GM23248 (cell line): ENCODE measurements around the gene CDC27. TPM values are rescaled to one million over a fixed set of nuclear protein-coding genes. Genes with fewer than 3 reads are reported as not detected.

Experiments used
- DNase-seq: peaks from one replicate; pipeline ENCODE4 v3.0.0-alpha.2; 2015
- H2AFZ ChIP-seq: fragments of 200-600 bp; sonication (generic); 2 replicates; pipeline ENCODE4 v1.6.1; 2016; ENCODE audit warnings: antibody characterized with exemption
- H3F3A ChIP-seq: fragments of 200-600 bp; sonication (generic); 2 replicates; pipeline ENCODE4 v1.6.1; 2016; ENCODE audit warnings: mild to moderate bottlenecking, antibody characterized with exemption, mixed run types; ENCODE audit not compliant: insufficient read depth
- H3K27ac ChIP-seq: fragments of 200-600 bp; sonication (generic); 2 replicates; pipeline ENCODE4 v1.5.1; 2016; ENCODE audit warnings: mild to moderate bottlenecking
- H3K27me3 ChIP-seq: fragments of 200-600 bp; sonication (generic); replicated peaks from 2 replicates; pipeline ENCODE4 v1.6.1; 2016; ENCODE audit warnings: mild to moderate bottlenecking; ENCODE audit not compliant: insufficient read depth
- H3K36me3 ChIP-seq: fragments of 200-600 bp; sonication (generic); 2 replicates; pipeline ENCODE4 v1.6.1; 2016; ENCODE audit warnings: low read depth, mild to moderate bottlenecking
- H3K4me1 ChIP-seq: fragments of 200-600 bp; sonication (generic); 2 replicates; pipeline ENCODE4 v1.6.1; 2016; ENCODE audit warnings: mild to moderate bottlenecking; ENCODE audit not compliant: insufficient read depth
- H3K4me2 ChIP-seq: fragments of 200-600 bp; sonication (generic); one replicate; pipeline ENCODE4 v1.6.1; 2016; ENCODE audit warnings: mild to moderate bottlenecking; ENCODE audit not compliant: unreplicated experiment
- H3K4me3 ChIP-seq: fragments of 200-600 bp; sonication (generic); 2 replicates; pipeline ENCODE4 v1.5.1; 2016; ENCODE audit warnings: mild to moderate bottlenecking
- H3K79me2 ChIP-seq: fragments of 200-600 bp; sonication (generic); 2 replicates; pipeline ENCODE4 v1.6.1; 2016; ENCODE audit warnings: mild to moderate bottlenecking; ENCODE audit not compliant: insufficient read depth
- H3K9ac ChIP-seq: fragments of 200-600 bp; sonication (generic); 2 replicates; pipeline ENCODE4 v1.6.1; 2016; ENCODE audit warnings: mild to moderate bottlenecking
- H3K9me2 ChIP-seq: fragments of 200-600 bp; sonication (generic); 2 replicates; pipeline ENCODE4 v1.6.1; 2016; ENCODE audit warnings: mixed run types, mild to moderate bottlenecking, moderate library complexity; ENCODE audit not compliant: insufficient read depth
- H3K9me3 ChIP-seq: fragments of 200-600 bp; sonication (generic); one replicate; pipeline ENCODE4 v1.6.1; 2017; ENCODE audit warnings: low read depth
- H4K20me1 ChIP-seq: fragments of 200-600 bp; sonication (generic); 2 replicates; pipeline ENCODE4 v1.6.0; 2016; ENCODE audit not compliant: insufficient read depth
- EZH2 ChIP-seq: fragments of 200-600 bp; sonication (generic); IDR thresholded peaks from 2 replicates; pipeline ENCODE4 v1.6.1; 2018; ENCODE audit warnings: antibody characterized with exemption, mild to moderate bottlenecking; ENCODE audit not compliant: insufficient read depth, poor library complexity, severe bottlenecking
- EZH2phosphoT487 ChIP-seq: fragments of 200-600 bp; sonication (generic); IDR thresholded peaks from 2 replicates; pipeline ENCODE4 v1.6.1; 2018; ENCODE audit warnings: antibody characterized with exemption, moderate library complexity, mild to moderate bottlenecking, low read depth; ENCODE audit not compliant: insufficient read depth
- WGBS, 2 experiments: methylation state at CpG; one replicate each; pipeline ENCODE4 v1.1.6; 2015 to 2017; ENCODE audit warnings: low lambda C conversion rate in 2 of 2, low coverage in 1 of 2; ENCODE audit errors: missing lambda C conversion rate in 2 of 2; 5-methylcytosine and 5-hydroxymethylcytosine counted together
- in situ Hi-C: fragments of 300-500 bp; cut with MboI; formaldehyde crosslinking; loops from 2 replicates; pipeline ENCODE4 v1.15.0; 2020
- polyA plus RNA-seq: library from polyadenylated mRNA; unstranded; fragments of >200 nt; fragmentation: Nextera tagmentation; extraction: Ambion mirVana; gene quantifications from 2 replicates; pipeline ENCODE4 v1.2.1, GENCODE V29; 2016
- total RNA-seq: library from RNA; depleted of rRNA; stranded (reverse); fragments of >200 nt; shearing (Covaris generic); gene quantifications from 2 replicates; pipeline ENCODE4 v1.2.3, GENCODE V29; 2014

The CDC27 gene
- total and polyA plus RNA-seq, 2 experiments from 2014 or later: 91.5 to 106 TPM

DNA sequence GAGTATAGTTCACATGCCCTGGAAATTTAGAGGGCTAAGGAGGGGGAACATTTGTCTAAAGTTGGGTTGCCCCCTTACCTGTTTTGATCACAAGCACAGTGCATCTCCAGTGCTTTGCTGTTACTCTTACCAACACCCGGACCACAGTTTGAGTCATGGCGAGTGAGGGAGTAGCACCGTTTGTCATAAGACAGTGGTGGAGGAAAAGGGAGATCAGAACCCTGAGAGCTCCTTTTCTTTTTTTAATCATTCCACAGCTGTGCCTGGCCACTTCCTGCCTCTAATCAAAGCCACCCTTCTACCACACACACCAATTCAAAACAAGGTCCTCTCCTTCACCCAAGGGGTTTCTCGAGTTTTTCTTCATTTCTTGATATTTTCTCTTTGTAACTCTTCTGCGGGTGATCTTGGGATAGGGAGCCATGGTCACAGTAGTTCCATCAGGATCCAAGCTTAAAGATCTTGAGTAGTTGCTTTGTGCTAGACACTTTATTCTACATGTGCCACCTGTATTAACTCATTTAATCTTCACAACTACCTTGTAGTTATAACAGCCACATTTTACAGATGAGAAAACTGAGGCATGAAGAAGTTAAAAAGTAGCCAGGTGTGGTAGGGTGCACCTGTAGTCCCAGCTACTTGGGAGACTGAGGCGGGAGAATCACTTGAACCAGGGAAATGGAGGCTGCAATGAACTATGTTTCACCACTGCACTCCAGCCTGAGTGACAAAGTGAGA, 15.1 kb upstream of the CDC27 start:
- Histone ChIP-seq H3K9me3 (no peaks in the 10 kb centered on the region), H3K9ac (0 out of 2 replicates have a peak overlapping the region, but pooled peaks have one; percentile 2), H3K4me3 (no peak overlapping the region), H3F3A (peaks cover 23% of the 10 kb centered on the region), H3K36me3 (no peaks in the 10 kb centered on the region), H3K27ac (peak overlapping the region; percentile 47), H3K9me2 (no peaks in the 10 kb centered on the region), H4K20me1 (no peaks in the 10 kb centered on the region), H3K79me2 (no peaks in the 10 kb centered on the region), H3K4me2 (peak overlapping the region; percentile 36), H3K4me1 (peaks cover 21% of the 10 kb centered on the region), H2AFZ (no peak overlapping the region), H3K27me3 (no peaks in the 10 kb centered on the region)
- in situ Hi-C loops: no loop called here
- 13 to 14% methylated on average over 6 of the region's 6 CpGs for WGBS, 2 experiments
- peak; percentile 83 for DNase-seq
- no peak for TF ChIP-seq EZH2
- no peak for TF ChIP-seq EZH2phosphoT487

DNA sequence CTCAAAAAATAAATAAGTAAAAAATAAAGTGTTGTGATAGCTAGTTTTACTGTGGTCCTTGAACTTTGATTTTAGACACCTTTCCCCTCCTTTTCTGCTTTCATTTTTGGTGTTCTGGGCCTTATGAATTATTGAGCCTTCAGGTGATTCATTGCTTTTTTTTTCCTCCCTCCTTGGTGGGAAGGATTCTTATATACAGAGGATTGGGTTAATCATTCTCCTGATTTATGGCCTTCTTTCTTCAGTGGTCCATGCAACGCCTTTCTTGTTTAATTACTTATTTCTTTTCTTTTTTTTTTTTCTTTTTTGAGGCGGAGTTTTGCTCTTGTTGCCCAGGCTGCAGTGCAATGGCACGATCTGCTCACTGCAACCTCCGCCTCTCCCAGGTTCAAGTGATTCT, 12.1 kb upstream of the CDC27 start:
- no peak for TF ChIP-seq EZH2
- TF ChIP-seq EZH2phosphoT487: no peak
- no peak for DNase-seq
- H4K20me1 ChIP-seq: no peaks in the 10 kb centered on the region
- no peak overlapping the region for H3K4me2 ChIP-seq
- H3K4me1 ChIP-seq: peaks cover 21% of the 10 kb centered on the region
- in situ Hi-C loops: no loop called here
- no peak overlapping the region for H3K4me3 ChIP-seq
- H2AFZ ChIP-seq: no peak overlapping the region
- no peaks in the 10 kb centered on the region for H3K27me3 ChIP-seq
- H3K27ac ChIP-seq: no peak overlapping the region
- WGBS, 2 experiments: 79 to 80% methylated on average over 4 of the region's 4 CpGs
- H3K9ac ChIP-seq: no peak overlapping the region
- H3K36me3 ChIP-seq: no peaks in the 10 kb centered on the region
- H3K9me2 ChIP-seq: no peaks in the 10 kb centered on the region
- no peaks in the 10 kb centered on the region for H3K9me3 ChIP-seq
- H3F3A ChIP-seq: peaks cover 23% of the 10 kb centered on the region
- H3K79me2 ChIP-seq: no peaks in the 10 kb centered on the region

- H3F3A ChIP-seq: peaks cover 17% of the 10 kb centered on the region
- H3K4me2 ChIP-seq: no peak overlapping the region
- no peaks in the 10 kb centered on the region for H3K9me3 ChIP-seq
- H3K4me1 ChIP-seq: peaks cover 16% of the 10 kb centered on the region
- in situ Hi-C loops: no loop called here
- no peaks in the 10 kb centered on the region for H3K9me2 ChIP-seq
- H3K27ac ChIP-seq: no peak overlapping the region
- 72 to 80% methylated on average over 4 of the region's 4 CpGs for WGBS, 2 experiments
- H3K79me2 ChIP-seq: no peaks in the 10 kb centered on the region
- no peak for DNase-seq
- no peaks in the 10 kb centered on the region for H4K20me1 ChIP-seq
- no peaks in the 10 kb centered on the region for H3K36me3 ChIP-seq
- TF ChIP-seq EZH2phosphoT487 (no peak), EZH2 (no peak)
- H3K4me3 ChIP-seq: no peak overlapping the region
- H3K27me3 ChIP-seq: no peaks in the 10 kb centered on the region
- no peak overlapping the region for H2AFZ ChIP-seq
- no peak overlapping the region for H3K9ac ChIP-seq
These were observed 11.2 kb upstream of the CDC27 start for GRCh38 chr17:47200325-47200664.

DNA sequence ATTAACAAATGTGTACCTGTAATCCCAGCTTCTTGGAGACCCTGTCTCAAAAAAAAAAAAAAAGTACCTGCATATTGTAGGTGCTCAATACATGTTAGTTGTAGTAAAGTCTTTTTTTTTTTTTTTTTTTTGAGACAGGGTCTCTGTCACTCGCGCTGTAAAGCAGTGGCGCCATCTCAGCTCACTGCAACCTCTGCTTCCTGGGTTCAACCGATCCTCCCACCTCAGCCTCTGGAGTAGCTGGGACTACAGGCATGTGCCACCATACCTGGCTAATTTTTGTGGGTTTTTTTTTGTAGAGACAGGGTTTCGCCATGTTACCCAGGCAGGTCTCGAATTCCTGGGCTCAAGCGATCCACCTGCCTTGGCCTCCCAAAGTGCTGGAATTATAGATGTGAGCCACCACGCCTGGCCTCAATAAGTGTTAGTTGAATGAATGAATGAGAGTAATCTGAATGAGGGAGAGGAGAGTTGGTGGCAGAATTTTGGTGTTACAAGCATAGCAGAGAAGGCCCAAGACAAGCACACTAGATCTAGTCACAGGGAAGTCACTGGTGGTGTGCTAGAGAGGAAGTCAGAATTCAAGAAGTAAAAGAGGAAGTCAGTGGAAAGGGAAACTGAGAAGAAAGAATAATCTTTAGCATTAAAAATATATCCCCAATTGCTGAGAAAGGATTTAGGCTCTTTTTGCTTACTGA, 10.7 kb upstream of the CDC27 start:
- no peaks in the 10 kb centered on the region for H4K20me1 ChIP-seq
- H3K9me3 ChIP-seq: no peaks in the 10 kb centered on the region
- DNase-seq: no peak
- no peak overlapping the region for H2AFZ ChIP-seq
- H3K9me2 ChIP-seq: no peaks in the 10 kb centered on the region
- no peaks in the 10 kb centered on the region for H3K79me2 ChIP-seq
- peaks cover 13% of the 10 kb centered on the region for H3F3A ChIP-seq
- in situ Hi-C loops: no loop called here
- H3K4me1 ChIP-seq: peaks cover 12% of the 10 kb centered on the region
- no peak overlapping the region for H3K4me3 ChIP-seq
- no peaks in the 10 kb centered on the region for H3K27me3 ChIP-seq
- H3K4me2 ChIP-seq: no peak overlapping the region
- 94 to 95% methylated on average over 8 of the region's 8 CpGs for WGBS, 2 experiments
- TF ChIP-seq EZH2 (no peak), EZH2phosphoT487 (no peak)
- no peak overlapping the region for H3K27ac ChIP-seq
- H3K9ac ChIP-seq: no peak overlapping the region
- H3K36me3 ChIP-seq: no peaks in the 10 kb centered on the region
